ENCODE measurements around the gene PLXNA3. TPM values are rescaled to one million over a fixed set of nuclear protein-coding genes. Genes with fewer than 3 reads are reported as not detected.

PLXNA3 gene
- total RNA-seq, 8 experiments from 2014 or later, result 8.6 to 38.0 (median 22.3) TPM

DNA sequence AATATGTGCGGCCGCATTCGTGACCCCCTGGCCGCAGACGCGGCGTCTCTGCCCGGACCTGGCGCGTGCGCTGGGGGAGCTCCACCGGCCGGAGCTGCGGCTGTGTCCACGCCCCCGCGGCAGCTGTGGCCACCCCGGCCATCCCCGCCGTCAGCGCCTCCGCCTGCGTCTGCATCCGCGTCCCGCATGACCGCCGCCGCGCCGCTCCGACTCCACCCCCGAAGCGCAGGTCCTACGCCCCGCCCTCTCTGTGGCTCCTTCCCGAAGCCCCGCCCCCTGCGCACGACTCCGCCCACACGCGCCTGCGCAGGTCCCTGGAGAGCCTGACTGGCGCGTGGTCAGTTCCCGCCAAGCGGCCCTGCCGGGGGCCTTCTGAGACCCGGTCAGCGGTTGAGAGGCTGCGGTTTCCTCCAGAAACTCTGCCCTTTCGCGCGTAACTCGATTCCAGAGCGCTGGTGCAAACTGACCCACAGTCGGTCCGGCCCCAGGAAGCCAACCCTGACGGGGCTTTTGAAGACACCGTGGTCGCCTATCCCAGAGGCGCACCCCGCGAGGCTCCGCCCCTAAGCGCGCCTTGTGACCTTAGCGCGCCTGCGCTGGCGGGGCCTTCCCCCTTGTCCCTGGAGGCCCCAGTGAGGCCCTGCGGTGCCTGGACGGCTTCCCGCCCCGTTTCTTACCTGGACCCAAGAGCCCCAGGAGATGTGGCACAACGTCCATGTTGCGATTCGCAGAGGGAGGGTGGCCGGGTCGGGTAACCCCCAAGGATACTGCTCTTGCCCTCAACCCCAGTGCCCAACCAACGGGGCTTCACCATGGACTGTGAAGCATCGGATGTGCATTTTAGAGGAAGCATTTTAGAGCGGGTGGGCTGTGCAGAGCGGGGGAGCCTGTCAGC, 20.9 kb downstream of the PLXNA3 start, which contains the start of gene LAGE3:
LAGE3 (minus strand) TSS at position 554 of the 895 bp plus-strand sequence; CDS start at position 188, 366 bp downstream.
- peaks cover 4 to 9% of the 10 kb centered on the region in 2 donors for H3K4me1 ChIP-seq (replicated peaks in 1 of 2)
- peak; percentile 87 to 93 (median 90) for ATAC-seq (replicated peaks in 6 of 8)
- peak within 1 kb of the TSS; percentile 36 to 48 (median 39) for H3K4me3 ChIP-seq
- 0 to 49% methylated on average over 3 to 23 of the region's 85 CpGs; no CpG with 5 or more reads in 8 of the 10 experiments for WGBS, 10 experiments
- in situ Hi-C loops (cut with MboI; ENCODE audit: low pct_unique_long_range_greater_than_20kb in 2 of 9, low sequenced_read_pairs in 9 of 9, unreplicated experiment in 9 of 9), result no loop called here
- peak within 1 kb of the TSS; percentile 84 to 94 for H3K27ac ChIP-seq

DNA sequence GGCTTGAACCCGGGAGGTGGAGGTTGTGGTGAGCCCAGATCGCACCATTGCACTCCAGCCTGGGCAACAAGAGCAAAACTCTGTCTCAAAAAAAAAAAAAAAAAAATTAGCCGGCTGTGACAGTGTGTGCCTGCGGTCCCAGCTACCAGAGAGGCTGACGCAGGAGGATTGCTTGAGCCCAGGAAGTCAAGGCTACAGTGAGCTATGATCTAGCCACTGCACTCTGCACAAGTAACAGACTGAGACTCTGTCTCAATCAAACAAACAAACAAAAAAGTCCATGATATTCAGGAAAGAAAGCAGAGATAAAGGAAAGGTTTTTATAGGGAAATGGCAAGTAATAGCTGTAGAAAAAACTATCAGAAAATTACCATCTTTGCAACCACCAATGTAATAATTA, 23.1 kb downstream of the PLXNA3 start:
- 39 to 100% (median 86%) methylated on average over 1 to 4 of the region's 5 CpGs; no CpG with 5 or more reads in 4 of the 10 experiments for WGBS, 10 experiments
- no peak overlapping the region for H3K4me3 ChIP-seq
- peaks cover 18 to 20% of the 10 kb centered on the region in 2 donors for H3K4me1 ChIP-seq (replicated peaks in 1 of 2)
- no peak overlapping the region for H3K27ac ChIP-seq
- no peak for ATAC-seq (replicated peaks in 6 of 8)
- in situ Hi-C loops (cut with MboI; ENCODE audit: low pct_unique_long_range_greater_than_20kb in 2 of 9, low sequenced_read_pairs in 9 of 9, unreplicated experiment in 9 of 9), result no loop called here

DNA sequence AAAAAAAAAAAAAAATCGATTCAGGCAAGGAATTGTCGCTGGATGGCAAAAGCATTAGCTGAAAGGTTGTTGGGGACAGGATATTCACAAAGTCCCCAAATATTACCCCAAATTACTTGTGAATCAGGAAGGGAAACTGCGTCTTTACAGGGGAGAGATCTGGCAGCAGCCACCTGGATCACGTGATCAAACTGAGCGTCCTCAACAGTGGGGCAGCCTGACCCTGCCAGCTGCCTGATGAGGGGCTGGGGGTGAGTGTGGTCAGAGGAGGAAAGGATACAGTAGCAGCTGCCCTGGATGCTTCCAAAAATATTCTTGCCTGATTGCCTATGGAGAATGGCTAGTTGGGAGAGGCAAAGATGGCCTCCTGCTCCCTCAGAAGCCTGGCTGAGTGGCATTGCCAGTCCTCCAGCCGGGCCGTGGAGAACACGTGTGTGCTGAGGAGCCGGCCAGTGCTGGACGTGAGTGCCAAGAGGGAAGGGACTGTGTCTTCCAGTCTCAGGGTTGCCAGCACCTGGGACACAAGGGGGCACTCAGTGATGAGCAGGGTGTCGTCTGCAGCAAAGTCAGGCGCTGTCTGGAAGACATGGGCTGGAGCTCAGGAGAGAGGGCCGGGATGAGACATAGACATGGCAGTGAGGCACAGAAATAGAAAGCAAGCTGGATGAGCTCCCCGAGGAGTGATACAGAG, 24.0 kb downstream of the PLXNA3 start:
- WGBS, 10 experiments, result 58 to 100% (median 89%) methylated on average over 1 to 6 of the region's 14 CpGs; no CpG with 5 or more reads in 7 of the 10 experiments
- in situ Hi-C loops (cut with MboI; ENCODE audit: low pct_unique_long_range_greater_than_20kb in 2 of 9, low sequenced_read_pairs in 9 of 9, unreplicated experiment in 9 of 9), result no loop called here
- H3K4me1 ChIP-seq (replicated peaks in 1 of 2), result peaks cover 20 to 22% of the 10 kb centered on the region in 2 donors
- H3K27ac ChIP-seq, result no peak overlapping the region
- no peak overlapping the region for H3K4me3 ChIP-seq
- no peak for ATAC-seq (replicated peaks in 6 of 8)

DNA sequence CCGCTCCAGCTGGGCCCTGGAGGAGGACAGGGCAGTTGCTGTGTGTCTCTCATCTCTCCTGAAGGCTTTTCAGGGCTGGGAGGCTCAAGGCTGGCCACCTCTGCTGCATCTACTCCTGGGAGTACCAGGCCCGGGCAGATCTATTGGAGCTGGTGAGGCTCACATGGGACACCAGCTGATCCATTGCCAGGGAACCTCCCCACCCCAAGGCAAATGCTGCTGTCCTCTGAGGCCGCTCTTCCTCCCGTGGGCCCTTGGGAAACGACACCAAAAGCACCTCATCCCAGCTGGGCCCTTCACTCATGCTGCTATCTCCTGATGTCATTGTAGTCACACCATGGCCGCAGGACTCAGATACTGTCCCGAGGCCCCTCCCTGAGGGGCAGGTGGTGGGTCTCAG, 24.7 kb downstream of the PLXNA3 start:
- peaks cover 19 to 22% of the 10 kb centered on the region in 2 donors for H3K4me1 ChIP-seq (replicated peaks in 1 of 2)
- in situ Hi-C loops (cut with MboI; ENCODE audit: low pct_unique_long_range_greater_than_20kb in 2 of 9, low sequenced_read_pairs in 9 of 9, unreplicated experiment in 9 of 9), result no loop called here
- no peak overlapping the region for H3K27ac ChIP-seq
- no peak overlapping the region for H3K4me3 ChIP-seq
- WGBS, 10 experiments, result 57% methylated on average over 2 of the region's 7 CpGs; no CpG with 5 or more reads in 9 of the 10 experiments
- ATAC-seq (replicated peaks in 6 of 8), result no peak

DNA sequence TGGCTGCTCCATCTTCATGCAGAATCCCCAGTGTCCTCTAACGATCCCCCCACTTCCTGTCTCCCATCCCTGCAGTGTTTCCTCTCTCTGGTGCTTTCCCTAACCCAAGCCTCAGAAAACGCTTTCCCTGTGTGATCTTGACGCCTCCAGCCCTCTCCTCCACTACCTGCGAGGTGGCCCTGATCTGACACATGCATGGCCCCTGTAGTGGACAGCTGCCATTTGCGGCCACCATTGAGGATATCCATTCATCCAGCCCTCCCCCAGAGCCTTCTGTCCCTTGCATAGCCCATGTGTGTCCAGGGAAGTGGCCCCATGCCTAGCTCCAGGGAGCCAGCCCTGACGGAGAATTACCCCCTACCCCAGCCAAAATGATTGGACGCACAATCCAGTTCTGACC, 25.2 kb downstream of the PLXNA3 start:
- WGBS, 10 experiments, result 10 to 100% (median 47%) methylated on average over 1 to 4 of the region's 7 CpGs; no CpG with 5 or more reads in 7 of the 10 experiments
- no peak overlapping the region for H3K4me3 ChIP-seq
- in situ Hi-C loops (cut with MboI; ENCODE audit: low pct_unique_long_range_greater_than_20kb in 2 of 9, low sequenced_read_pairs in 9 of 9, unreplicated experiment in 9 of 9), result no loop called here
- no peak overlapping the region for H3K27ac ChIP-seq
- peaks cover 18 to 19% of the 10 kb centered on the region in 2 donors for H3K4me1 ChIP-seq (replicated peaks in 1 of 2)
- ATAC-seq (replicated peaks in 6 of 8), result no peak

DNA sequence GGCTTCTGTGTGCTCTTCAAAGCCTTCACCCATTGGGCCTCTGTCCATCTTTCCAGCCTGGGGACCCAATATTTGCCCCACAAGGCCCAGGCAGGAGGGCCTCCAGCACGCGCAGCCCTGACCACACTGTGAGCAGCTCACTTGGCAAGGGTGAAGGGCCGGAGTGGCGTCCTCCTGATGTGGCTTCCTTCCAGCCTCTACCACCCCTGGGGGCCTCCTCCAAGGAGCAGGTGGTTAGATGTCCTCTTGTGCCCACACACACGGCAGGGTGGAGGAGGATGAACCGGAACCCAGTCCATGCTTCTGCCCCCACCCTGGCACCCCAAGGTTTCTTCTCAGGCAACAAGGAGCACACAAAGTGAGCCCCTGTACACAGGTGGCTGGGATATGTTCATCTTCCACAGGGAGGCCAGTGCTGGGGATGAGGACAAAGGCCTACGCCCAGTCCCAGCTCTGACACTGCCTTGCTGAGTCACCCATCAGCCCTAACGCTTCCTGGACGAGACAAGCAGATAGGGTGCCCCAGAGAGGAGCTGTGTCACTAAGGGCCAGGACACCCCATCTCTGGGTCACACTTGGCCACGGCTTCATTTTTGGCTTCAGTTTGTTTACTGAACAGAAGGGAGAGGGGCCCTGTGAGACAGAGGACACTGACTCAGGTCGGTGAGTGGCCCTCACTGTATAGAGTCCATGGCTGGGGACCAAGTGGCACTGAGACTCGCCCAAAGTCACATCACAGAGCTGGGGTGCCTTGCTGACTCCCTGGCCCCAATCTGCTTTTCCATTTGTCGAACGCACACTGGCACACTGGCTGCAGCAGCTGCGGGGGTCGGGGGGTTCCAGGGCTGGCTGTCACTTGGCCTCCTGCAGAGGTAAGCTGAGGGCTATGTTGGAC, 26.4 kb downstream of the PLXNA3 start:
- in situ Hi-C loops (cut with MboI; ENCODE audit: low pct_unique_long_range_greater_than_20kb in 2 of 9, low sequenced_read_pairs in 9 of 9, unreplicated experiment in 9 of 9), result no loop called here
- Histone ChIP-seq H3K27ac (no peak overlapping the region), H3K4me3 (no peak overlapping the region), H3K4me1 (replicated peaks in 1 of 2) (peaks cover 17 to 19% of the 10 kb centered on the region in 2 donors)
- 54 to 100% methylated on average over 2 to 6 of the region's 16 CpGs; no CpG with 5 or more reads in 8 of the 10 experiments for WGBS, 10 experiments
- ATAC-seq (replicated peaks in 6 of 8), result peak in 2 of 8 experiments; percentile 43 to 51

DNA sequence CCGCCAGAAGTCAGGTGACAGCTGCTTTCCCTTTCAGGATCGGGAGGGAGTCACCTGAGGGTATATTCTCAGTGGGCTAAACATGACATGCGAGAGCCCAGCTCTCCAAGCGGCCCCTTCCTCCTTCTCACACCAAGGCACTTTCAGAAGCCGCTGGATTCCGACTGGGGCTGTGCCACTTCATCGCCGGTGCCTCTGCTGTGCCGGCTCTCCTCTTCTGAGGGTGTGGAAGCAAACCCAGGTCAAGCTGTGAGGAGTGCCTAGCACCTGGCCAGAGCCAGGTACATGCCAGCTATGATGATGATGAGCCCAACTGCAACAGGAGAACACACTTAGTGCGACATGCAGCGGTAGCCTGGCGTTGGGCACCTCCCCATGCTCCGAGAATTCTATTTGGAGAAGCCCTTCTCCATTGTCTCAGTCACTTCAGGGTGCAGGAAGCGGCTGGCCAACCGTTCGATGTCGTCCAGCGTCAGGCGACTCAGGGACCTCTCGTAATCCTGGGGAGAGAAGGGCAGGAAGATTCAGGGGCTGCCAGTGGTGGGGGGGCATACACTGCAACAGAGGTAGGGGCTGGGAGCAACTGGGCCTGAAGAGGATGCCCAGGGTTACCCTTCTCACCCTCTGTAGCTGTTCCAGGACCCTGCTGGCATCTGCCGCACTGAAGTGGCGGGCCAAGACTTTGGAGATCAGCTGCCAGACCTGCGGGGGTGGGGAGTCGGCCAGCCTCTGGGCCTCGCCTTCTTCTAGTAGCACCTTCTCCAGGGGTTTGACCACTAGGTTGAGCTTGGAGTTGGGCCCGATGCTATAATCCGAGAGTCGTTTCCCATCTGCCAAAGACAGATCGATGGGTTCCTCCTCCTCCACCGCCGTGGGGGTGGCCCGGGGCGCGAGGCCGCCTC, 27.3 kb downstream of the PLXNA3 start:
- Histone ChIP-seq H3K4me3 (peak overlapping the region; percentile 47 to 89 (median 69)), H3K27ac (peak overlapping the region; percentile 76 to 92), H3K4me1 (replicated peaks in 1 of 2) (peaks cover 14 to 23% of the 10 kb centered on the region in 2 donors)
- WGBS, 10 experiments, result 100% methylated on average over 1 of the region's 35 CpGs; no CpG with 5 or more reads in 9 of the 10 experiments
- no peak for ATAC-seq (replicated peaks in 6 of 8)
- in situ Hi-C loops (cut with MboI; ENCODE audit: low pct_unique_long_range_greater_than_20kb in 2 of 9, low sequenced_read_pairs in 9 of 9, unreplicated experiment in 9 of 9), result no loop called here

DNA sequence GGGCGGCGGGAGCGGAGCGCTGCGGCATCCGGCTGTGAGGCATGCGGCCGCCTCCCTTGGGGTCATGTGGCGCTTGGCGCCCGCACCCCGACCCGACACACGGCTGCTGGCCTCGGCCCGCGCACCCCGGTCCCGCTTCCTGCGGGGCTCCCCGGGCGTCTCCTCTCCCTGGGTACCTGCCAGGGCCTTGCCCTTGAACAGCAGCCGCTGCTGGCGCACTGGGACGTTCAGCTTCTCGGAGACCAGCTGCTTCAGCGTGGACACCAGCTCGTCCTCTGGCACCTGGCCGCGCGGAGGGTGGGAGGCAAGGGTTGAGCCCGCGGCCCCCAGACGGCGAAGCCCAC, 27.9 kb downstream of the PLXNA3 start:
- peaks cover 14 to 23% of the 10 kb centered on the region in 2 donors for H3K4me1 ChIP-seq (replicated peaks in 1 of 2)
- no CpG with 5 or more reads among the region's 35 CpGs for WGBS, 10 experiments
- peak in 3 of 8 experiments; percentile 1 to 2 (median 1) for ATAC-seq (replicated peaks in 6 of 8)
- peak overlapping the region; percentile 47 to 89 (median 69) for H3K4me3 ChIP-seq
- in situ Hi-C loops (cut with MboI; ENCODE audit: low pct_unique_long_range_greater_than_20kb in 2 of 9, low sequenced_read_pairs in 9 of 9, unreplicated experiment in 9 of 9), result no loop called here
- peak overlapping the region; percentile 76 to 92 for H3K27ac ChIP-seq

DNA sequence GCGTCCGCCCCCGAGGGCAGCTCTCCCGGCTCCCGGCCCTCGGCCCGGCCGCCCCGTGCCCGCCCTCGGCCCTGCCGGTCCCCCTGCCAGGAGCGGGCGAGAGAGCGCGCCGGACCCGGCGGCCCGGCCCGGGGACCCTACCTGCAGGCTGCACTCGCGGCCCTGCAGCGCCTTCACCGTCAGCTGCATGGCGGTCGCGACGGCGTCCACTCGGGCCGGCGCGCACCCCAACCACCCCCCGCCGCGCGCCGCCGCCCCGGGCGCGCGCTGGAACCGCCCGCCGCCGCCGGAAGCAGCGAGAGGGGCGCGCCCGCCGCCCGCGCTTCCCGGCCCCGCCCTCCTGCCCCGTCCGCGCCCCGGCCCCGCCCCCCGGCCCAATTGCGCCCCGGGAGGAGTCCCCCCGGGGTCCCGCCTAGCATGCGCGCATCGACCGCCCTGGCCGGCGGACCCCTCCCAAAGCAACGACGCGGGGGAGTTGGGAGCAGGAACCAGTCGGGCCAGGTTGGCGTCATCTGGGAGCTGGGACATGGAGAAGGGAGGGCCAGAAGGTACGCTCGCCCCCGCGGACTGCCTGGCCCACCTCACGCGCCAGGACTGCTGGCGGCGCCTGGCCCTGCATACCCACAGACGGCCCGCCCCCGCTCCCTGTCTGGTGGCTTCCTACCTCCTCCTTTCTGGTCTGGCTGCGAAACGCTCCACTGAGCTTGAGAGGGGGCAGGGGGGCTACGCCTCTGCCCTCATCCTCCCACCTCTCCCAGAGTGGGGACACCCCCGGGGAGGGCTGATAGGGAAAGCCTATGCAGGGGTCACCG, 28.5 kb downstream of the PLXNA3 start, which contains the start of gene UBL4A:
UBL4A (minus strand) TSS at position 220 of the 812 bp plus-strand sequence; CDS start at position 189, 31 bp downstream.
- Histone ChIP-seq H3K27ac (peak within 1 kb of the TSS; percentile 76 to 92), H3K4me3 (peak within 1 kb of the TSS; percentile 47 to 89 (median 69)), H3K4me1 (replicated peaks in 1 of 2) (peaks cover 14 to 23% of the 10 kb centered on the region in 2 donors)
- in situ Hi-C loops (cut with MboI; ENCODE audit: low pct_unique_long_range_greater_than_20kb in 2 of 9, low sequenced_read_pairs in 9 of 9, unreplicated experiment in 9 of 9), result no loop called here
- ATAC-seq (replicated peaks in 6 of 8), result peak; percentile 8 to 70 (median 60)
- WGBS, 10 experiments, result no CpG with 5 or more reads among the region's 95 CpGs

DNA sequence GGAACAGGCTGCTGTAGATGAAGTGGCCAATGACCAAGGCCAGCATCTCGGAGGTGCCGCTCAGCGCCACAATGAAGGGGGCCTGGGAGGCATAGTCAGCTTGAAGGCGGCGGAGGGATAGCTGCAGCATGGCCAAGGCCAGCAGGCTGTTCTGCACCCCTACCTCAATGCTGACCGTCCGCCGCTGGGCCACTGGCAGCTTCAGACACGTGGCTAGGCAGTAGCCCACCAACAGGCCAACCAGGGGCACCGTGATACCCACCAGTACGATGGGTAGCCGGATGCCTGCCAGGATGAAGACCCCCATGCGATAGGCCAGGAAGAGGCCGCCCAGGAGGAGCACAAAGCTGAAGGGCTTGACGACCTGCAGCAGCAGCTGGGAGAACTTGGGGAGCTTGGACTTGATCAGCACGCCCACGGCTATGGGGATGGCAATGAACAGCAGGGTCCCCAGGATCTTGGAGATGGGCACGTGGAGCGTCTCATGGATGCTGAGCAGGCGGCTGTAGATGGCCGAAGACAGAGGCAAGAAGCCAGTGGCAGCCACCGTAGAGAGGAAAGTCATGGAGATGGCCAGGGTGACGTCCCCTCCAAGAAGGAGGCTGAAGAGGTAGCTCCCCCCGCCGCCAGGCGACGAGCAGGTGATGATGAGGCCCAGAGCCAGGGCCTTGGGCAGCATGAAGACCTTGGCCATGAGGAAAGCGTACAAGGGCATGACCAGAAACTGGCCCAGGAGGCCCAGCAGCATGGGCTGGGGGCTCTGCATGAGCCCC, 29.6 kb downstream of the PLXNA3 start:
- peaks cover 14 to 23% of the 10 kb centered on the region in 2 donors for H3K4me1 ChIP-seq (replicated peaks in 1 of 2)
- ATAC-seq (replicated peaks in 6 of 8), result no peak
- WGBS, 10 experiments, result 93 to 100% (median 100%) methylated on average over 1 to 4 of the region's 28 CpGs; no CpG with 5 or more reads in 7 of the 10 experiments
- in situ Hi-C loops (cut with MboI; ENCODE audit: low pct_unique_long_range_greater_than_20kb in 2 of 9, low sequenced_read_pairs in 9 of 9, unreplicated experiment in 9 of 9), result no loop called here
- no peak overlapping the region for H3K4me3 ChIP-seq
- no peak overlapping the region for H3K27ac ChIP-seq

Data from motor neuron (in vitro differentiated cells).